IPS DF 19.7 (cell line): ENCODE results near the gene LIG3.
"Not testable (repeated sequence)": the region's sequence is repeated elsewhere in the genome, so short reads cannot be mapped to it uniquely, and the experiment has no call there.

ENCODE experiments used
- DNase-seq: peaks from one replicate; pipeline ENCODE4 v3.0.0-alpha.2; 2013; ENCODE audit warnings: low read depth, low spot score

The LIG3 gene

DNA sequence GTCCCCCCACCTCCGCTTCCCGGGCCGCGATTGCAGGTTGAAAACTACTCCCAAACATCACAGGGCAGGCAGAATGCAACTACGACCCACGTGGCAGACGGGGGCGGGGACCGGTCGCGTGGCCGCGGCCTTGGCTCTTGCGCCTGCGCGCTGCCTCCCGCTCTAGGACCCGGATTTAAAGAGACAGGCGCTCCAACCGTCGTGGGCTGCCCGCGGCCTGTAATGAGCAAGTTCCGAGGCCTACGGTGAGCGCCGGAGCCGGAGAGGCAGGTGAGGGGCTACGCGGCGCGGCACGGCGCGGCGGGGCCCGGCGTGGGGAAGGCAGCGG, at the start of gene LIG3:
LIG3 (plus strand) TSS at position 160 of the 328 bp plus-strand sequence. CDS start 2,494 bp downstream, outside the sequence.
- DNase-seq, result peak; percentile 74

DNA sequence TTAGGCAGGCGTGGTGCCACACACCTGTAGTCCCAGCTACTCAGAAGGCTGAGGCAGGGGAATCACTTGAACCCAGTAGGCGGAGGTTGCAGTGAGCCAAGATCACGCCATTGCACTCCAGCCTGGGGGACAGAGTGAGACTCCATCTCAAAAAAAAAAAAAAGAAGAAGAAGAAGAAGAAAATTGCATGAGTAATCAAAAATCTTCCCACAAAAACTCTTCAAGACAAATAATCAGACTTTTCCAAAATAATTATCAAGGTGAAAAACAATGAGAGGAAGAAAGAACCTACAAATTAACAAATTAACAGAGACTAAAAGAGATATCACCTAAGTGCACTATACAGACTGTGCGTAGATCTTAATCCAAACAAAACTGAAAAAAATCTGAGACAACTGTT, 29.5 kb upstream of the LIG3 start:
- DNase-seq, result not testable (repeated sequence)

DNA sequence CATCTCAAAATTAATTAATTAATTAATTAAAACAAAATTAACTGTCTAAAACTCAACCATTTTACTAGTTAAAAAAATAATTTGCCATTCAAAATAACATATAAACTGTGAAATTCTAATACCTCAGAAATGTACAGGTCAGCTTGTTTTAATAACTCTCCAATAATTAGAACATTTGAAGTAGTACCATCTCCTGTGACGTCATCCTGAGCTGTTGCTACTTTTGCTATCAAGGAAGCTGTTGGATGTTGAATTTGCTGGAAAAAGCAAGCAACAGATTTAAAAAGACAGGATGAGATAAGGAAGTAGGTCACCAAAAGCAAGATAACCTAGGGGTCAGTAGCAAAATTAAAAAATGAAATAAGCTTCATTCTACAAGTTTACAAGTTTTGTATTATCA, 21.9 kb upstream of the LIG3 start:
- no peak for DNase-seq

DNA sequence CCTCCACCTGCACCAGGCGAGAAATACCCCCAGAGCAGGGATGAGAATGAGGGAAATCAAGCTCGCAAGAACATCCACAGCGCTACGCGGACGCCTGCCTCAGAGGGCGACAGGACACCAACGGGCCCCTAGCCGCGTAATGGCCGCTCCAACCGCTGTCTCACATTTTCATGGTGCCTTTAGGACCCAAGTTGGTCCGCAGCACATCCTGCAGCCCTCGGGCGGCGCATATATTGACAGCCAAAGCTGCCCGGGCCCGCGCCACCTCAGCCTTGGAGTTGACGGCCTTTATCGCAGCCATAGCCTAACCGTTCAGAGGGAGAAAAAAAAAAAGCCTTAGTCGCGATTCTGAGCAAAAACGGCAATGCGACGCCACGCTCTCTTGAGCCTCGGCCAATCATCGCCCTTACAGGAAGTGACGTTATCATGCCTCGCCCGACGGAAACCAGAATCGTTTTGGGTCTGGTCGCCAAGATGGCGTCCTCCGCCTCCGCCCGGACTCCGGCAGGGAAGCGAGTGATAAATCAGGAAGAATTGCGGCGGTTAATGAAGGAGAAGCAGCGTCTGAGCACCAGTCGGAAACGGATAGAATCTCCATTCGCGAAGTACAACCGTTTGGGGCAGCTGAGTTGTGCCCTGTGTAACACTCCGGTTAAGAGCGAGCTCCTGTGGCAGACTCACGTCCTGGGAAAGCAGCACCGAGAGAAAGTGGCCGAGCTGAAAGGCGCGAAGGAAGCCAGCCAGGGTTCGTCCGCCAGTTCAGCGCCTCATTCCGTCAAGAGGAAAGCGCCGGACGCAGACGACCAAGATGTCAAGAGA, 19.0 kb upstream of the LIG3 start, which contains the start of the genes CCT6B and ZNF830:
CCT6B (minus strand) TSS at position 368 of the 819 bp plus-strand sequence; CDS start at position 301, 67 bp downstream.
ZNF830 (plus strand) TSS at position 448 of the 819 bp plus-strand sequence; CDS start at position 475, 27 bp downstream.
- DNase-seq, result peak; percentile 83

DNA sequence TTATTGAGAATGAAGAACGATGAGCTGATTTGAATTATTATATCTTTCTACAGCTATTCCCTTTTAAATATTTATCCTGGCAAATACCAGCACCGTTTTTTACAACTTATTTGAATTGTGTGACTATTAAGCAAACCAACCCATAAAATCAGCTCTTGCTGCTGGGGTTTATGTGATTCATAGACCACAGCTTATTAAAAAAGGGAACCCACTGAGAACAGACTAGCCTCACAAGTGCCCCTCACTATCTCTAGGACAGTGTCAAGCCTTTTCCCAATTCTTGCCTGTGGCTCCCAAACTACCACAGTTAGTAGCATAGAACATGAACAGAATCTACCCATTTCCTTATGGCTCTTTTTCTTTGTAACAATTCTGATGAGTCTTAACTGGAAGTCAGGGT, 6.1 kb upstream of the LIG3 start:
- no peak for DNase-seq

- no peak for DNase-seq
Measured at GRCh38 chr17:34974794-34975785, 5.2 kb upstream of the LIG3 start.

GRCh38 chr17:34979153-34979552, 1.2 kb upstream of the LIG3 start:
- DNase-seq, result no peak

DNA sequence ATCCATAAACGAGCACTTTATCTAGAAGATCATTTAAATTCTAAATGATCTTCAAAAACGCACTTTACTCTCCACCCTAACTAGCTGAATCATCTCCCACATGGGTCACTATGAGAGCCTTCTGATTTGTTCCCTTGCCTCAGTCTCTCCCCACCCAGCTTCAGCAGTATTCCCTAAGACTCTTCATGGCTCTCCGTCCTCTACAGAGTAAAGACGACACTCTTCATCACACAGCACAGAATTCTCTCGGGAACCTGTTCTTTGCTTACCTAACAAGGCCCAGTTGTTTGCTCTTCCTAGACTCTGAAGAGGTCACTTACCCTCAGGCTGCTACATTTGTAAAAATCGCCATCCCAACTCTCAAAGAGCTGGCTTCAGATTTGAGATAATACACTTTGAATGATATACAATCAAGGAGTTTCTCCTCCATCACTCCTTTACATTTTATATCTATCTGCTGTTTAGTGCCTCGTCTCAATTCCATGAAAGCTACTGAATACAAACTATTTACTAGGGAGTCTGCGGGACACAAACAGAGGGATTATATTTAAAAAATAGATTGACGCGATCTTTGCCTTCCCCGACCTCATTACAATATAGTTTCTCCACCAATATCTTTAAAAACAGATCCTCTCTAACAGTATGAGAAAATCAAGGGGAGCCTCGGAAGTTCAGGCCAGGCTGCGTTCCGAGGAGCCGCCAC, 511 bp upstream of the LIG3 start:
- no peak for DNase-seq

- no peak for DNase-seq
Measured at GRCh38 chr17:34980681-34981537, 597 bp downstream of the LIG3 start.

GRCh38 chr17:34981538-34982241, 1.4 kb downstream of the LIG3 start:
- no peak for DNase-seq

DNA sequence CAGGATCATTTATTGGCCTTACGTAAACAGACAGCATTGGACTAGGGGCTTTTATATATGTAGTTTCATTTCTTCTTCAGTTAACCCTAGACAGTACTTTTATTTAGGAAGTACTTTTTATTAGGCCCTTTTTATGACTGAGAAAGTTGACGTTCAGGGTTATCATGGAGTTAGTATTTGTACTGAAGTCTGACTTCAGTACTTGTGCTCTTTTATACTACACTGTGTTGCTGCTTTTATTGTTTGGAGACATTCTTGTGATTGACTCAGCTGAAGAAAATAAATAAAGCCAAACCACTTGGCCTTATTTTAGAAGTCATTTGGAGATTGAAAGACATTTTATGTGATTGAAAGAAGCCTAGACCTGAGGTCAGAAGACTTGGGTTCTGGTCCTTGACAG, 6.9 kb downstream of the LIG3 start:
- DNase-seq, result no peak

- DNase-seq, result no peak
Measured at GRCh38 chr17:34988644-34989043, 8.3 kb downstream of the LIG3 start.

DNA sequence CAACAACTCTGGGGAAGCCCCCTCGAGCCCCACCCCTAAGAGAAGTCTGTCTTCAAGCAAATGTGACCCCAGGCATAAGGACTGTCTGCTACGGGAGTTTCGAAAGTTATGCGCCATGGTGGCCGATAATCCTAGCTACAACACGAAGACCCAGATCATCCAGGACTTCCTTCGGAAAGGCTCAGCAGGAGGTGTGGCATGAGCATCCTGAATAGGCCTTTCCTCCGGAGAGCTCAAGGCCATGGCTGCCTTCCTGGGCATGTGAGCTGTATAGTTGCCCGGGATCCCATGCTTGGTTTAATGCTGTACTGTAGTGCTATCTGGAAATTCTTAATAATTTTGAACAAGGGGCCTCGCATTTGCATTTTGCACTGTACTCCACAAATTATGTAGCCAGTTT, 9.2 kb downstream of the LIG3 start:
- DNase-seq, result no peak

DNA sequence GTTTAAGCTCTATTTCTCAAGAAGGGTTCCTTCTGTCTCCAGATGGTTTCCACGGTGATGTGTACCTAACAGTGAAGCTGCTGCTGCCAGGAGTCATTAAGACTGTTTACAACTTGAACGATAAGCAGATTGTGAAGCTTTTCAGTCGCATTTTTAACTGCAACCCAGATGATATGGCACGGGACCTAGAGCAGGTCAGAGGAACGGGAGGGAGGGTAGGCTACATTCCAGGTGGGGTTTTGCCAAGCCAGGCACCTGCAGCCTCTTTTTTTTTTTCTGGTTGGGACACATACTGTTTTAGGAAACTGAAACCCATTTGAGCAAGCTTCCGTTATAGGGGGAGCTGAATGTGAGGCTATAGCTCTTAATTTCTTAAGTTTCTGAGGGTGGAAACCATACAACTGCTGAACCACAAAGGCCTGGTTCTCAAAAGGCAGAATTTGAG, 10.6 kb downstream of the LIG3 start:
- DNase-seq, result no peak

GRCh38 chr17:34991606-34992005, 11.3 kb downstream of the LIG3 start:
- no peak for DNase-seq

DNA sequence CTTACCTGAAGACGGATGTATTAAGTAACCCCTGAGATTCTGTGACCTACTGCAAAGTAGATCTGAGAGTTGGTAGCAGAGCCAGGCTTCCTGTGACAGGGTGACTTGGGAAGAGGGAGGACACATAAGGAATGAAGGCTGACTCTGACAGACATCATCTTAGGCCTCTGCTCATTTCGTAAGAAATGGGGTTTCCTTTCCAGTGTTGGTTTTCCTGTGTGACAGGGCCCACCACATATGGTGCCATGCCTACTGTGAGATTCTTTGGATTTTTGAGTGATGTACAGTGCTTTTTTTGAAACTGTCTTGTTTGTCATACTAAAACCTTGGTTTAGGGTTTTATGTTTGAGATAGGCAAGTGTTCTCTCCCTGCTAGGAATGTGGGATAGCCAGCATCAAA, 12.7 kb downstream of the LIG3 start:
- no peak for DNase-seq

DNA sequence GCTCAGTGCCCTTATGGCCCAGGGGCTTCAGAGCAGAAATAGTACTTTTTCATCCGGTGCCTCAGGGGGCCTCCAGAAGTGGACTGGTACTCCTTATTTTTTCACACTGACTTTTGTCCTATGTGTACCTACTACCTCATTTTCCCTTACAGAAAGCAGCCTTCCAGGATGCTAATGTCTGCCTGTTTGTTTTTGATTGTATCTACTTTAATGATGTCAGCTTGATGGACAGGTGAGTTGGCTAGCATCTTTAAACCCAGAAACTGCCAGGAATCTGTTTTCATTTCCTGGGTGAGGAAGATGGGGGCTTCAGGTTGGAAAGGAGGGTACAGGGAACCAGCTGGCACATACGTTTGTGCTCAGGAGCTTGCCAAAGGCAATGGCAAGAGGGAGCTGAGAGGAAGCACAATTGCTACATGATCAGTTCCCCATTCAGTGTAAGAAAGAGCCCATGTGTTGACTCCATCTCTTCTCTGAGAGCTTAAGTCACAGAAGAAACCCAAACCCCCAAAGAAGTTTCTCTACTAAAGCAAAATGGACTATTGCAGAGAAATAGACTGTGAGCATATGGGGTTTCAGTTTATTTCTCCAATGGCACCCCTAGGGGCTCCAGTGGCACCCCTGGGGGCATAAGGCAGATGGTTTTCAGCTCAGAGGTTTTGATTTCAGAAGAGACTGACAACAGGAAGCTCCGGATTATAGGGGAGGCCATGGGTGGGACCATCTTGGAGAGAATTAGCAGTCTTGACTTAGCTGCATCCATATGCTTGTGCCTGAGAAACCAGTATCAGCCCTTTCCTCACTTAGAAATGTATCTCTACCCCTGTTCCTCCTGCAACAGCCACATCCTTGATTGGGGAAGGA, 16.3 kb downstream of the LIG3 start:
- no peak for DNase-seq

DNA sequence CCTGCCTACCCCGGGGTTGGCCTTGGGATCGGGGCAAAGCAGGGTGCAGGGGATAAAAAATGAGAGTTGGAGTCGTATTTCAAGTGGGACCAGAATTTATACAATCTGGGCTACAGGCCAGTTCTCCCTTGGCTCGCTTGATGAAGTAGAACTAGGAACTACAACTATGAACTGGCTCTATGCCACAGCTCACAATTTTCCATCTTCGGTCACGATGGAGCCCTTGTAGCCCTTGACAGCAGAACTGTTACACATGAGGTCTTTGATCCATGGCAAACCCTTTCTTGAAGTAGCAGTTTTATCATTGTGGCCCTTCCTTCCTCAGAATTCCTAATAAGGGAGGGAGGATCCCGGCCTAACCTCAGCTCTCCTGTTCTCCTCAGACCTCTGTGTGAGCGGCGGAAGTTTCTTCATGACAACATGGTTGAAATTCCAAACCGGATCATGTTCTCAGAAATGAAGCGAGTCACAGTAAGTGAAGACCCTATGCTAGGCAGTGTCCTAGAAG, 17.1 kb downstream of the LIG3 start:
- no peak for DNase-seq

GRCh38 chr17:34998205-34998604, 17.9 kb downstream of the LIG3 start:
- DNase-seq, result no peak
